ENCODE results near the gene AHRR.
"Not testable (repeated sequence)": the region's sequence is repeated elsewhere in the genome, so short reads cannot be mapped to it uniquely, and the experiment has no call there.

AHRR gene

DNA sequence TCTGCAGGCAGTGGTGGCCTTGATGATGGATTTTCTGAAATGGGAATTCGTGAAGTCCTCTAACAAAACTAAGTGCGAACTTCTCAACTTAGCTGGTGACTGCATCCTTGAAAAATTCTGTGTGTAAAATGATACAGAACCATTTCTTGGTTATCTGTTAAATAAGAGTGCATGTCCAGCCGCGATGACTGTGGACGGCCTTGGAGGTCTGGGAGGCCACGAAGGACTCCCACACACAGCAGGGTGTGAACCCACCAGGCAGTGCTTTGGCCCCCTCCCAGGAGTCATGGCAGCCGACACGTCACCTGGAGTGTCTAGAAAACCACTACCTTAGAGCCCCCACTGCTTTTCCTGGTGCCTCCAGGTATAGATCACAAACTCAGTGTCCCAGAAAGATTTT, 17.8 kb upstream of the AHRR start:
- FAIRE-seq = not testable (repeated sequence)

DNA sequence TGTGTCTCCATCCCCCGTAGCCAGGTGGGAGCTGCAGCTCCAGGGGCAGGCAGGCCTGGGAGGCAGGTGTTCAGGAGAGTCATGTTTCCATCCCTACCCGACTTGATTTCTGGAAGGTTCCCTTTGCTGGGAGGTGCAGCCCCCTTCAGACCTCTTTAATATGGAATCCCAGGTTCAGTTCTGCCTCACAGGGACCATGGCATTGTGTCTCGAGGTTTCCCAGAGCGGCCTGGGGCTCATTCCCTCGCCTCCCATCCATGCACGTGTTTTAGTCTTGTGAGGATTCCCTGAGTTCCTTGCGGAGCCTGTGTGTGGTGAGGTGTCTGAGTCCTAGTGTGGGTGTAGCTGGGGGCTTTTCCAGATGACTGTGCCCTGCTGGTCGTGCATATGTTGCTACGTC, 16.5 kb upstream of the AHRR start:
- DNase-seq (ENCODE audit: extremely low spot score, insufficient read length, low read depth) (no peak), FAIRE-seq (no peak)

More for the DNA sequence above, 17.8 kb upstream of the AHRR start:
- not testable (repeated sequence) for DNase-seq (ENCODE audit: extremely low spot score, insufficient read length, low read depth)

DNA sequence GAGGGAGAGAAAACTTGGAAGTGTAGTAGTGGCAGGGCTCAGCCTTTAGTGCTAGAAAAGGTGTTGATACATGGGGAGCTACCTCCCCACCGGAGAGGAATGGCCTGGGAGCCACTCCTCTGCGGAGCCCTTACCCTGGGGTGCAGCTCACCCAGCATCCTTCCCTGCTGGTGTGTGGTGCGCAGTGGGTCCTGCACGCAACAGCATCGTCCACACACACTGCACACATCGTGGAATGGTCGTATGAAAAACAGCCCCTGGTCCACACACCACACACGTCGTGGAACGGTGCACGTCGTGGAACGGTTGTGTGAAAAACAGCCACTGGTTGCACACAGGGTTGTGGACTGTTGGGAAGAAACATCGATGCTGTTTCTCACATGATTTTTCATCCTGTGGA, 16.1 kb upstream of the AHRR start:
- DNase-seq (ENCODE audit: extremely low spot score, insufficient read length, low read depth) = no peak
- no peak for FAIRE-seq

DNA sequence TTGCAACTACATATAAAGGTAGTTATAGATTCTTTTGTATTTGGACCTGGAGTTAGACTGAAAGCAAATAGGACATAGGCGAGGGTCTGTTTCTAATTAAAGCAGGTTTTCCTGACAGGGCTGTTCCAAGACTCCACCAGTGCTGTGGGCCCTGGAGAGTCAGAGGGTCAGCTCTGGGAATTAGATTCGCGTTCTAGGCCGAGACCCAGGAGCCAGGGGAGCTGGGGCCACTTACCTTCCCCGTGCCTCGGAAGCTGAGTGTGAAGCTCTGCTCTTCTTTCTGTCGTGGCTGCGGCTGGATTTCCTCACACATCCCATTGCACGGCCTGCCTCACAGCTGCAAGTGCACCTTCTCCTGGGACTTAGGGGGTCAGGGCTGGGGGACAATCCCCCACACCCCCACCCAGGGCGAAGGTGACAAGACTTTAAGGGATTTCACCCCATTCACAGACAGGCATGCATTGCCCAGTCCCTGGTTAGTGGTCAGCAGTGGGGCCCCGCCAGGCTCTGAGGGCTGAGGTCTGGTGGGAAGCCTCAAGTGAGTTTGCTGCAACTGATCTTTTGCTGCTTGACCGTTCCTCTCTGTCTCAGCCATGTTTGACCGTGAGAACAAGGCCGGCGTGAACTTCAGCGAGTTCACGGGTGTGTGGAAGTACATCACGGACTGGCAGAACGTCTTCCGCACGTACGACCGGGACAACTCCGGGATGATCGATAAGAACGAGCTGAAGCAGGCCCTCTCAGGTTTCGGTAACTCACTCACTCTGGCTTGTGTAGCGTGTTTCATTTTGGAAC, 15.3 kb upstream of the AHRR start:
- FAIRE-seq (no peak), DNase-seq (ENCODE audit: extremely low spot score, insufficient read length, low read depth) (no peak)

DNA sequence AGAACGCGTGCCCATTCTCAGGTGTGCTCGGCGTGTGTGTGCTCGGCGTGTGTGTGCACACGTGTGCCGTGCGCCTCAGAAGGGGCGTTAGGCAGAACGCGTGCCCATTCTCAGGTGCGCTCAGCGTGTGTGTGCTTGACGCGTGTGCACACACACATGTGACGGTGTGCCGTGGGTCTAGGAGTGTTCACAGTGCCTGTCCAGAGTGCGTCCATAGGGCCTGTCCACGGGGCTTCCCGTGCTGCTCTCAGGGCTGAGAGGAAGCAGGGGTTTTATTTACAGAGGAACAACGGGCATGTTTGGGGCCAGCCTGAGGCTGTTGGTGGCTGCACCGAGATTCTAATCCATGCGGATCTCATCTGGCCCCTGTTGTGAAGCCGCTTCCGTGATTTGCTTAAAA, 14.2 kb upstream of the AHRR start:
- FAIRE-seq (no peak), DNase-seq (ENCODE audit: extremely low spot score, insufficient read length, low read depth) (no peak)

DNA sequence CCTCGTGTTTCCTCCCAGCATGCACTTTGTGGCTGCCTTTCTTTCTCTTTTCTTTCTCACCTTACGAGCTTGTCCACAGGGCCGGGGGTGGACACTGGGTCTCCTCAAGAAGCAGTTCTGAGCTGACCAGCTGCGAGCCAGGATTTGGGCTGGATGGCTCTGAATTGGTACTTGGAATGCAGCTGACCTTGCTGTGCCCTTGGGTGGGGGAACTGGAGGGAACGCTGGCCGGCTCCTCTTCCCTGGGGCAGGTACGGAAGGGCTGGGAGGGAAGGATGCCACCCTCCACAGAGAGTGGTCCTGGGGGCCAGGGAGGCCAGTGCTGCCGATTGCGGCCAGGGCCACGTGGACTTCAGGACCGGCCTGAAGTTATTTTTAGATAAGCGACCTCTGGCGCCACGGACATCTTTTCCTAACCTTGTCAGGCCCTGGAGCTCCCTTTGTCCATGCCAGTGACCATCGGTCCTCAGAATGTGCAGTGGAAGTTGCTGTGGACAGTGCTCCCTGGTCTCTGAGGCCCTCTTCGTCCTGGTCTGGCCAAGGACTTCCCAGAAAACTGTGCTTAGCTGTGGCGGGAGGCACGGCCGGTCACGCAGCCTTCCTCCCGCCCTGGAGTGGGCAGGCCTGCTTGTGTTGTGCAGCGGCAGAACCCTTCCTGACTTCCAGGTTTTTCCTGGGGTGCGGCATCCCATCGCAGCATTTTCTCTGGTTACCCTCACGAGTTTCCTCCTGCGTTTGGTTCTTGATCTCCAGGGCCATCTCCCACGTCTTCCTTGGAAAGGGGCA, 13.5 kb upstream of the AHRR start:
- no peak for DNase-seq (ENCODE audit: extremely low spot score, insufficient read length, low read depth)
- FAIRE-seq = no peak

DNA sequence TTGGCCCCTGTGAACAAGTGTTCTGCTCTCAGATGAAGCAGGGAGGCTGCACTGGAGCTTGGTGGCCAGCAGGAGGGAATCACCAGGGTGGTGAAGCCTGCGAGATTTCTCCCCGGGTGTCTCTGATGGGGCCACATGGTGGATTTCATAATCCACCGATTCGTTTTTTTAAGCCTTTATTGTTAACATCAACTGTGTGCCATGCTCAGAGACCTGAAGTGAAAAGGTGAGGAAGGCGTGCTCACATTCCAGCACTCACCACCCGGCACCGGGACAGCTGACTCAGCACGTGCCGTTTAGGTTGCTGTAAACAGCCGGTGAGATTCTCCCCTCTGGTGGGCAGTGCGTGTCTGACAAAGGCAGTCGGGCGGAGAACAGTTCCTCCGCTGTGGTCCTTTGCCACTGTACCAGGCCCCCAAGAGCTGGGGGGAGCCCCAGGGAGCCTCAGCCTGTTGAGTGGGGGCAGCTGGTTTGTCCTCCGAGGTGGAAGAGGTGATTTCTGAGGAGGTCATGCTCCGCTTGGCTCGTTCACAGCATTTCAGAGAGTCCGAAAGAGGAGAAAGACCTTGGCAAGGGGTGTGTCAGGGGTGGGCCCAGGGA, 12.7 kb upstream of the AHRR start:
- no peak for FAIRE-seq

DNA sequence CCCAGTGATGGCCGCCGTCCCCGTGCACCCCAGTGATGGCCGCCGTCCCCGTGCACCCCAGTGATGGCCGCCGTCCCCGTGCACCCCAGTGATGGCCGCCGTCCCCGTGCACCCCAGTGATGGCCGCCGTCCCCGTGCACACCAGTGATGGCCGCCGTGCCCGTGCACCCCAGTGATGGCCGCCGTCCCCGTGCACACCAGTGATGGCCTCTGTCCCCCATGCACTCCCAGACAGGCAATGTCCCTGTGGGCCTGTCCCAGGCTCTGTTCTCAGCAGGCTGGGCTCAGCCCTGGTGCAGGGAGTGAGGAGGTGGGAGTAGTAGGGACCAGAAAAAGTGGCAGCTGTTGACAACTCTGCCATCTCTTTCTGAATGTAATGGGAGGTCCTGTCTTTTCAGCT, 11.7 kb upstream of the AHRR start:
- not testable (repeated sequence) for DNase-seq (ENCODE audit: extremely low spot score, insufficient read length, low read depth); FAIRE-seq

More for the DNA sequence above, 12.7 kb upstream of the AHRR start:
- no peak for DNase-seq (ENCODE audit: extremely low spot score, insufficient read length, low read depth)

DNA sequence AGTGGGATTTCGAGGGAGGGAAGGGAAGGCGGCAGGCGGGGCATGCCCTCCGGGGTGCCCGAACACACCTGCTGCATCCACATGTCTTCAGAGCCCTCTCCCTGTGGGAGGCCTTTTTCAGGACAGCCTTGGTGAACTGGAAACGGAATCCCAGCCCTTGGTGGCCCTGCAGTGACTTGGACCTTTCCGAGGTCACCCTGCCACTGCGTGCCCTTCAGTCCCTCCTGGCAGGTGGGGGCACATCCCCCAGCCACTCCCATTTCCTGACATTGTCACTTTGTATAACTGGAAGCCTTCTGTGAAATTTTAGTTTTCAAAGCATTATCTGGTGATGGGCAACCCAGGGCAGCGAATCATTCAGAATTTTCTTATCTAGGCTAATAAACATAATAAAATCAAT, 11.0 kb upstream of the AHRR start:
- no peak for DNase-seq (ENCODE audit: extremely low spot score, insufficient read length, low read depth)
- no peak for FAIRE-seq

DNA sequence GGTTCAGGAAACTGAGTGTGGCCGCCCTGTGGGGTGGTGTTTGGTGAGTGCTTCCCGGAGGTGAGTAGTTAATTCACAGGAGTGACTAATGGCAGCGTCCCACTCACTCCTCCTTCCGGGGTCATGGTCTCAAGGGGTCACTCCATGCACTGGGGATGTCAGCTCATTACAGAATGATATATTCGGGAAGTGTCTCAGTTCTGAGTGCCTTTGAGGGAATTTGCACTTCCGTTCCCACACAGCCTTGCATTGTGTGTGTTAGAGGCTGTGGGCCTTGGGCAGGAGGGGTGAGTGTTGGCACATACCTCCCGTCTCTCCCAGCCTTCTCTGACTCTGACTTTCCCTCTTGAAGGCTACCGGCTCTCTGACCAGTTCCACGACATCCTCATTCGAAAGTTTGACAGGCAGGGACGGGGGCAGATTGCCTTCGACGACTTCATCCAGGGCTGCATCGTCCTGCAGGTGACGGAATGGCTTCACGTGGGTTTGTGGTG, 10.5 kb upstream of the AHRR start:
- DNase-seq (ENCODE audit: extremely low spot score, insufficient read length, low read depth) (no peak), FAIRE-seq (no peak)

DNA sequence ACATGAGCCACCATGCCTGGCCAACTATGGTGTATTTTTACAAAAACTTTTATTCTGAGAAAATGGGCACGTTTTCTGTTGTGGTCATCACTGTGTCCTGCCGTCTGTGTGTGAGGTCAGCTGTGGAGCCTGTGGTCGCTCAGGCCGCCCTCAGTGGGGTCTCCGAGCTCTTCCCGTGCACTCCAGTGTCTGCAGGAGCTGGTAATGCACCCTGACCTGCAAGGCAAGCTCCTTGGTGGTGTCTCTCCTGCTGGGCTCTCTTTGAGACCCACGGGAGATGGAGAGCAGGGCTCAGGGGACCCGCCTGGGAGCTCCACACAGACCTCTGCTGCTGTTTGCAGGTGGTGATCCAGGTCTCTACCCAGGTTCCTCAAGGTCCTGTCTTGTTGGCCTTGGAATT, 9.6 kb upstream of the AHRR start:
- no peak for FAIRE-seq
- no peak for DNase-seq (ENCODE audit: extremely low spot score, insufficient read length, low read depth)

DNA sequence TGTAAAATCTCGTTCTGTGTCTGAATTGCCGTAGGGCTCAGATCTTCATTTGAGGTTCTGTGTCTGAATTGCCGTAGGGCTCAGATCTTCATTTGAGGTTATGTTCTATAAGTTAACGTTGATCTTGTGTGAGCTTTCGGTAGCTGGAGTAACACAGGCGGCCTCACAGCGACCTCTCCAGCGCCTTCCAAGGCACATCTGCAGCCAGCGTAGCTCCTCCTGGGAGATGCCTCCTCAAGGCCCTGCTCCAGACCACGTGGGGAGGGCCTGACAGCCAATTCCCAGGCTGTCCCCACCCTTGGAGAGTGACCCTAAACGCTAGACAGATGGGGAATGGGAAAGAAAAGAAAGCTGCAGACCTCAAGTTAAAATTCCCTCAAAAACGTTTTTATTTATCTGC, 8.7 kb upstream of the AHRR start:
- no peak for FAIRE-seq
- DNase-seq (ENCODE audit: extremely low spot score, insufficient read length, low read depth) = no peak

DNA sequence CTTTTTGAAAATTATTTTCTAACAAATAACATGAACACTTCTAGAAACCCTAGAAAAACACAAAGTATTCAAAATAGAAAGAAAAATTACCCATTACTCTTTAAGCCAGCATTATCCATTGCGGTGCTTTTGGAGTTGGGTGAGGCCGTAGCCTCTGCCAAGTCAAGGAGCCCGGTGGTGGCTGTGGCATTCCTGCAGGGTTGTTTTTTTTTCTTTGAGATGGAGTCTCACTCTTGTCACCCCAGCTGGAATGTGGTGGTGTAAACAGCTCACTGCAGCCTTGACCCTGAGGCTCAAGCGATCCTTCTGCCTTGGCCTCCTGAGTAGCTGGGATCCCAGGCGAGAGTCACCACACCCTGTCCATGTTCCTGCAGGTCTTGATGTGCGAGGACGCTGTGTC, 8.2 kb upstream of the AHRR start:
- FAIRE-seq = no peak
- DNase-seq (ENCODE audit: extremely low spot score, insufficient read length, low read depth) = no peak

DNA sequence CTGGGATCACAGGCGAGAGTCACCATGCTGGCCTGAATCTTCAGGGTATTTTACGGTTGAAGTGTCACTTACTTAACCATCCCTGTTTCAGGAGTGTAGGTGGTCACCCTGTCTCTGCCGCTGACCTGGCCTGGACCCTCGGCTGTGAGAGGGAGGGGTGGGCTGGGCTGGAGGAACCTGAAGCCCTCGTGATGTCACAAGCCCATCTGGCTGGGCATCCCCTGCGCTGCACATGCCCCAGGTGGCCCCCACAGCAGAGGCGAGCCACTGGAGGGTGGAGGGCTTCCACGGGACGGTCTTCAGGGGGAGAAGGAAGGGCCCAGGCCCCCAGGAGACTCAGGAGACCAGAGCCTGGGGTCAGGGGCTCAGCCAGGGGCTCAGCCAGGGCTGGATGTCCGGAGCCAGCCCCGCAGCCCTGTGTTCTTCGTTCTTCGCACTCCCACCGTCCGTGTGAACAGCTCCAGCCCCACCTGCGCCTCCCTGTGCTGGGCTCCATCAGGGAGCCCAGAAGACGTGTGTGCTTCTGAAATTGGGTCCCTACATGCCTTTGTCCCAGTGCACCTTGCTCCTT, 7.6 kb upstream of the AHRR start:
- no peak for FAIRE-seq
- DNase-seq (ENCODE audit: extremely low spot score, insufficient read length, low read depth) = no peak

DNA sequence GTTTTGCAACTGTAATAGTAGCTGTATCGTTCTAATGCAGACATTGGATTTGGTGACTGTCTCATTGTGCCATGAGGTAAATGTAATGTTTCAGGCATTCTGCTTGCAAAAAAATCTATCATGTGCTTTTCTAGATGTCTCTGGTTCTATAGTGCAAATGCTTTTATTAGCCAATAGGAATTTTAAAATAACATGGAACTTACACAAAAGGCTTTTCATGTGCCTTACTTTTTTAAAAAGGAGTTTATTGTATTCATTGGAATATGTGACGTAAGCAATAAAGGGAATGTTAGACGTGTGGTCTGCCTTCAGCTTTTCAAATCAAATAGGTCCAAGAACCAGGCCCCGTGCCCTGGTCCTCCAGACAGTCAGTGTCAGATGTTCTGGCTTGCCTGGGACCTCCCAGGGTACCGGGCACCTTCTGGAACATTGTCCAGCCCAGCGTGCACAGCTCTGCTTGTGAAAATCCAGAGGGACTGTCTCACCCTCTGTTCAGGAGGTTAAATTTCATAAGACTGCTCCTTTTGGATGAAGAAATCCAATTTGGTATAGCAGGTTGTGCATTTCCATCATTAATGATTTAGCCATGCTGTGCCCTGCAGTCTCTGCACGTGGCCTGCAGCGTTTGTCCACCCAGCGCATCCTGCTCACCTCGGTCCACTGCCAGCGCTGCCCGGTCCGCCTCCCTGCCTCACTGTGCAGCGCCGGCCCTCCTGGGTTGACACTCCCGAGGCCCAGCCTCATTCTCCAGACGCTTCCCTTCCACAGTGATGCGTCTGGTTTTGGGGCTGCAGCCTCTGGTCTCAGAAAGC, 6.6 kb upstream of the AHRR start:
- FAIRE-seq (no peak), DNase-seq (ENCODE audit: extremely low spot score, insufficient read length, low read depth) (no peak)

DNA sequence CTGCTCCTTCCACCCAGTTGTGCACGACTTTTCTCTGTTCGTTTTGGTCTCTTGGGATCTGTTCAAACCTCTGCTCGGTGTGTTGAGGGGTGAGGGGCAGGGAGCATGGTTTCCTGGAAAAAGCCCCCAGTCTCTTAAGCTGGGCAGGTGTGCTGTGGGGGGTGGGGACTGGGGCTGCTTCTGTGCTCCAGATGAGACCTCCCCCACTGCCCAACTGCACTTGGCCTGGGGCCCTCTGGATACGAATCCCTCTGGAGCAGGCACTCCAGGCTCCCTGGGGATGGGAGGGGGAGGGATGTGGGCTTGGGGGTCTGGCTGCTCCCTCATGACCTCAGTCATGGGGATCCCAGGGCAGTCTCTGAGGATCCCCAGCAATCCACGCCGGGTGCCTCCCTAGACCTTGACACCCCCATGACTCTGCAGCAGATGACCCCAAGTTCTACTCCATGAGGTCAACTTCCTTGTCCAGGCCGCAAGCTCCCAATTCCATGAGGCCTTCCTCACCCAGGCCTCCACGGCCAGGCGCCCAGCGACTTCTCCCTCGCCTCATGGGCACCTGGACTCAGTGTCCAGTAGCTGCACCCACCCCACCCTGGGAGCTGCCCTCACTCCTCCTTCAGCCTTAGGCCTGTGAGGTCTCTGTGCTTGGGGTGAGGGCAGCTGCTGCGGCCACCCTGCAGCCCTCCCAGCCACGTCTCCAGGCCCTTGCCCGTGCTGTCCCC, 5.9 kb upstream of the AHRR start:
- no peak for DNase-seq (ENCODE audit: extremely low spot score, insufficient read length, low read depth)
- no peak for FAIRE-seq

DNA sequence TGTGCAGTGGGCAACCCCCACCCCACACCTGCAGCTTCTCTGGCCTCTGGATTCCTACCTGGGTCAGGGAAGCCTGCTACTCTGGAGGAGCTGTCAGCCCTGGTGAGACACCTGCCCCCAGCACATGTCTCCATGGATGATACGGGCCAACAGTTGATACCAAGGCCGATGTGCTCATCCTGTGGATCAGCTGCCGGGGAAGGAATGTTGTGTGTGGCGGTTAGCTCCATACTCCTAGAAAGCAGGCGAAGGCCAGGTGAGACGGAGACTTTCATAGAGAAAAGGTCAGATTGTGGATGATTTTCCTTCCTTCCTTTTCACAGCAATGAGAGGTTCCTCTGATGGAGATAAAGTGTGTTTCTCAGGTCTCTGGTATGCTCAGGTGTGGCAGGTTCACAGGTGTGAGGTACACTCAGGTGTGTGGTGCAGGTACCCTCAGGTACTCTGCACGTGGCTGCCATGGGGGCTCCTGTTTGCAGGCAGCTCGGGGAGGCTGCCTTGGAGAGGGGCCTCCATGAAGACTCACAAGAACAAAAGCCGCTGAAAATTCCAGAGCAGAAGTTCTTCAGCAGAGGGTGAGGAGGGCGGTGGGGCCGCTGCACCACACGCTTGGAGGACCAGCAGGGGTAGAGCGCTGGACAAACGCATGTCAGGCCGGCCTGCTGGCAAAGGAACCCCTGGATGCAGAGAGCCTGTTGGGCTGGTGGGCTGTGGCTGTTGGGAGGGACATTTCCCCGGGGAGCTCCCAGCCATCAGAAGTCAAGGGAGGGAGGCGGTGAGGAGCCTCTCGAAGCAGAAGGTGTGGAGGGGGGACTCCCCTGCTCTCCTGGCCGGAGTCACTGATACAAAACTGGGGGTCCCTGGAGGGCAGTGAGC, 5.1 kb upstream of the AHRR start:
- FAIRE-seq (no peak), DNase-seq (ENCODE audit: extremely low spot score, insufficient read length, low read depth) (no peak)

DNA sequence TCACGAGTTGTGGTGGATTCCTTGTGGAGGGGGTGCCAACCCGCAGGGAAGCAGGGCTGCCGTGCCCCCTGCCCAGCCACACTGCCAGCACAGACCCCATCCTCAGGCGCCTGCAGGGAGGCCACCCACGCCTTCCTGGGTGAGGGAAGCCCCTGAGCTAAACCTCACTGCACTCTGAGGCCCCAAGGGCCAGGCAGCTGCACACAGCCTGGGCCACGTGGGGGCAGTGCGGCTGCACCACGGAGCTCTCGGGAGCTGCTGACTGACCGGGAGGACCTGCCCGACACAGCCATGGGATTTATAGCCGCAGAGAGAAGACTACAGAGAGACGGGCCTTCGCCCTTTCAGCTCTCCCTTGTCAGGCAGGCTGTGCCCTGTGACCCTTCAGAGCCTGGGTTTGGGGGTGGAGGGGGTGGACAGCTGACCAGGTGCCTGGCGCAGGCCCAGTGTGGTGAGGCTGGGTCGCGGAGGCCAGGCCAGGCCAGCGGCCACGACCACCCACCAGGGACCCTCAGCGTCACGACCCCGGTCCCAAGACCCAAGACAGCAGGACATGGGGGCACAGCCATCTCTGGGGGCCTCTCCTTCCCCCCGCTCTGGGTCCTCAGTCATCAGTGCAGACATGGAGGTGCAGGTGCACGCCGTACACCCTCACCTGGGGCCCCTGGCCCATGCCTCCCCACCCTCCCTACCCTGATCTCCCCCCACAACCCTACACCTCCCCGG, 4.3 kb upstream of the AHRR start:
- FAIRE-seq = peak; percentile 93

More for the DNA sequence above, 4.3 kb upstream of the AHRR start:
- DNase-seq (ENCODE audit: extremely low spot score, insufficient read length, low read depth) = peak; percentile 80
